Measurements from ENCODE around the gene MARCHF2. TPM values are rescaled to one million over a fixed set of nuclear protein-coding genes. Genes with fewer than 3 reads are reported as not detected.

MARCHF2 gene, protein sequence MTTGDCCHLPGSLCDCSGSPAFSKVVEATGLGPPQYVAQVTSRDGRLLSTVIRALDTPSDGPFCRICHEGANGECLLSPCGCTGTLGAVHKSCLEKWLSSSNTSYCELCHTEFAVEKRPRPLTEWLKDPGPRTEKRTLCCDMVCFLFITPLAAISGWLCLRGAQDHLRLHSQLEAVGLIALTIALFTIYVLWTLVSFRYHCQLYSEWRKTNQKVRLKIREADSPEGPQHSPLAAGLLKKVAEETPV
- total RNA-seq (100 to 1,000 TPM in 1 of 10 donors, 10 to 100 TPM in 9; 70.4 to 104 (median 90.8) TPM), polyA plus RNA-seq (10 to 100 TPM; 49.2 to 67.5 TPM)
- long read RNA-seq, donor 1, transcript MARCH2-201 (5 exons, 1,376 nt): major isoform, 31 of 98 reads
- long read RNA-seq, donor 1, partial matches to known transcripts: 11 of 98 reads
- long read RNA-seq, donor 1, other reads (novel, unspliced or antisense): 53 of 98 reads
- long read RNA-seq, donor 2, transcript MARCH2-201 (5 exons, 1,376 nt): major isoform, 79 of 170 reads
- long read RNA-seq, donor 2, transcript MARCH2-202 (4 exons, 1,192 nt): minor isoform, 6 of 170 reads
- long read RNA-seq, donor 2, partial matches to known transcripts: 27 of 170 reads
- long read RNA-seq, donor 2, other reads (novel, unspliced or antisense): 57 of 170 reads
- long read RNA-seq, donor 3, partial matches to known transcripts: 5 of 10 reads
- long read RNA-seq, donor 3, other reads (novel, unspliced or antisense): 4 of 10 reads

- Histone ChIP-seq H3K36me3 (no peaks in the 10 kb centered on the region), H3K27me3 (no peaks in the 10 kb centered on the region), H3K4me3 (peak within 1 kb of the TSS; percentile 40 to 100 (median 93)), H3K27ac (peak within 1 kb of the TSS; percentile 83 to 96 (median 92)), H3K4me1 (peaks cover 5 to 62% (median 39%) of the 10 kb centered on the region in 9 donors), H3K9me3 (no peaks in the 10 kb centered on the region)
- DNase-seq: peak; percentile 95 to 97
- TF ChIP-seq CTCF (IDR thresholded peaks at IDR 0.05): peak; percentile 41 to 92 (median 73)
- intact Hi-C loops (cut with DNase I): loop anchor here in 7 of 10 donors (2.0 to 10.0 kb wide), 6 partner anchors 32 to 94 kb away; partner anchors contain the start of genes HNRNPM (in 1 of the 7) and PRAM1 (in 1 of the 7)
- ATAC-seq: peak; percentile 98 to 100 (median 99)
- WGBS, 2 donors: 5% methylated on average over 83 to 89 of the region's 89 CpGs
Observed at GRCh38 chr19:8412783-8413628, at the start of gene MARCHF2. TSS of gene MARCHF2 (plus strand) at chr19:8413305. CDS start at chr19:8421841, 8,536 bp downstream.

DNA sequence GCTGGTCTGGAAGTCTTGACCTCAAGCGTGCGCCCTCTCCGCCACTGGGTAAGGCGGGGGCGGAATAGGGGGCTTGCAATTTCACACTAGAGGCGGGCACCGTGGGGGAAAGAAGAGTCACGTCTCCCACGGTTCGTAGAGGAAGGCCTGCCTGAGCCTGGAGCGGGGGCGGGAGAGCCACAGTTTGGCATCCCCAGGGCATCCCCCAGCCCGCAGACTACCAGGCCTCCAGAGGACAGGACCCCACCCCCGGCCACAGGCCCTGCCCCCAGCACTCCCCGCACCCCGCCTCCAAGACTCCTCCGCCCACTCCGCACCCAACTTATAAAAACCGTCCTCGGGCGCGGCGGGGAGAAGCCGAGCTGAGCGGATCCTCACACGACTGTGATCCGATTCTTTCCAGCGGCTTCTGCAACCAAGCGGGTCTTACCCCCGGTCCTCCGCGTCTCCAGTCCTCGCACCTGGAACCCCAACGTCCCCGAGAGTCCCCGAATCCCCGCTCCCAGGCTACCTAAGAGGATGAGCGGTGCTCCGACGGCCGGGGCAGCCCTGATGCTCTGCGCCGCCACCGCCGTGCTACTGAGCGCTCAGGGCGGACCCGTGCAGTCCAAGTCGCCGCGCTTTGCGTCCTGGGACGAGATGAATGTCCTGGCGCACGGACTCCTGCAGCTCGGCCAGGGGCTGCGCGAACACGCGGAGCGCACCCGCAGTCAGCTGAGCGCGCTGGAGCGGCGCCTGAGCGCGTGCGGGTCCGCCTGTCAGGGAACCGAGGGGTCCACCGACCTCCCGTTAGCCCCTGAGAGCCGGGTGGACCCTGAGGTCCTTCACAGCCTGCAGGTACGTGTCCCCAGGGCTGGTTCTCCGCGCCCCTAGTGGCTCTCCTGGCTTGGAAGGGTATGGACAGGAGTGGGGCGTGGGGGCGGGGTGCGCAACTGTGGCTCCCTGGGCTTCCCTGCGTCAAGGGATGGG is 49.0 kb upstream of the MARCHF2 start, which contains the start of gene ANGPTL4:
ANGPTL4 (plus strand) TSS at position 353 of the 969 bp plus-strand sequence; CDS start at position 520, 167 bp downstream.
- intact Hi-C loops (cut with DNase I): loop anchor here in 2 of 10 donors (2.0 kb wide), 1 partner anchor 27 kb away; the partner anchor contains the start of gene RAB11B (in 2 of the 2)
- peak; percentile 43 to 71 (median 64) for ATAC-seq
- WGBS, 2 donors: 0 to 1% methylated on average over 81 of the region's 81 CpGs
- Histone ChIP-seq H3K4me1 (peaks cover 17 to 77% (median 62%) of the 10 kb centered on the region in 9 donors), H3K27ac (peak within 1 kb of the TSS; percentile 26 to 93 (median 84)), H3K4me3 (peak within 1 kb of the TSS; percentile 59 to 79 (median 66)), H3K9me3 (no peaks in the 10 kb centered on the region), H3K36me3 (peaks cover 0 to 16% (median 0%) of the 10 kb centered on the region in 9 donors), H3K27me3 (peaks cover 0 to 30% (median 0%) of the 10 kb centered on the region in 7 donors)
- peak in 5 of 9 donors; percentile 29 to 45 (median 36) for TF ChIP-seq CTCF (IDR thresholded peaks at IDR 0.05)
- DNase-seq: peak; percentile 73 to 78

DNA sequence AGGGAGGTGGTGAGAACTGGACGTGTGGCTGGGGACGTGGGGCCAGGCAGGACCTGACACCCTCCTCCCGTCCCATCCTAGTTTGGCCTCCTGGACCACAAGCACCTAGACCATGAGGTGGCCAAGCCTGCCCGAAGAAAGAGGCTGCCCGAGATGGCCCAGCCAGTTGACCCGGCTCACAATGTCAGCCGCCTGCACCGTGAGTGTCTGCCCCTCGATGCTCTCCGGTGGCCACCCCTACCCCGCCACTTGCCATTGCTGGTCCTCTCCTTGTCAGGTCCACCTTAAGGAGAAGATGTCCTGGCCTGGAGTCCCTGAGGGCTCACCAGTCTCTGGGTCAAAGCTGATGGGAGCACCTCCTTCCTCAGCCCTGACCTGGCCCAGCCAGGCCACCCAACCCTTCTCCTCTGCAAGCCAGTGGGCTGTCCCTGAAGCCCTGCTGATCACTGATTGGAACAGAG is 47.0 kb upstream of the MARCHF2 start:
- TF ChIP-seq CTCF (IDR thresholded peaks at IDR 0.05): no peak
- Histone ChIP-seq H3K9me3 (no peaks in the 10 kb centered on the region), H3K4me1 (peaks cover 17 to 88% (median 67%) of the 10 kb centered on the region in 9 donors), H3K36me3 (peaks cover 0 to 36% (median 0%) of the 10 kb centered on the region in 9 donors), H3K27me3 (peaks cover 0 to 30% (median 0%) of the 10 kb centered on the region in 7 donors), H3K27ac (peak overlapping the region in 5 of 10 donors; percentile 77 to 93 (median 90)), H3K4me3 (peak overlapping the region in 3 of 10 donors; percentile 61 to 79 (median 74))
- intact Hi-C loops (cut with DNase I): loop anchor here in 2 of 10 donors (2.0 kb wide), 2 partner anchors 25 to 27 kb away; partner anchors contain the start of gene RAB11B (in 1 of the 2)
- WGBS, 2 donors: 92 to 95% methylated on average over 11 of the region's 11 CpGs
- no peak for ATAC-seq
- DNase-seq: no peak

Data from heart right ventricle (tissue), 16 donors.